ENCODE measurements around the gene EPHB2.

The EPHB2 gene

GRCh38 chr1:22767852-22768251, 57.2 kb downstream of the EPHB2 start:
- no peak for TF ChIP-seq TAF1 (IDR thresholded peaks at IDR 0.05; ENCODE audit: borderline replicate concordance, insufficient read depth, low read length)
- no peak for TF ChIP-seq FOXP2 (optimal IDR thresholded peaks at IDR 0.05; ENCODE audit: borderline replicate concordance, extremely low read depth, extremely low read length, insufficient read depth)
- no peak for TF ChIP-seq POLR2AphosphoS5 (IDR thresholded peaks at IDR 0.05; ENCODE audit: low read depth, low read length)
- no peak for TF ChIP-seq SIN3A (IDR thresholded peaks at IDR 0.05; ENCODE audit: borderline replicate concordance, insufficient read depth, low read length)
- TF ChIP-seq REST (IDR thresholded peaks at IDR 0.05; ENCODE audit: insufficient read depth in 1 of 2, low read depth in 2 of 2, low read length in 2 of 2) = no peak

- TF ChIP-seq REST (IDR thresholded peaks at IDR 0.05; ENCODE audit: insufficient read depth in 1 of 2, low read depth in 2 of 2, low read length in 2 of 2) (no peak), FOXP2 (optimal IDR thresholded peaks at IDR 0.05; ENCODE audit: borderline replicate concordance, extremely low read depth, extremely low read length, insufficient read depth) (no peak), POLR2AphosphoS5 (IDR thresholded peaks at IDR 0.05; ENCODE audit: low read depth, low read length) (no peak), SIN3A (IDR thresholded peaks at IDR 0.05; ENCODE audit: borderline replicate concordance, insufficient read depth, low read length) (no peak), TAF1 (IDR thresholded peaks at IDR 0.05; ENCODE audit: borderline replicate concordance, insufficient read depth, low read length) (no peak)
Observed at GRCh38 chr1:22769932-22770331, 59.3 kb downstream of the EPHB2 start.

- TF ChIP-seq REST (IDR thresholded peaks at IDR 0.05; ENCODE audit: insufficient read depth in 1 of 2, low read depth in 2 of 2, low read length in 2 of 2) (no peak), FOXP2 (optimal IDR thresholded peaks at IDR 0.05; ENCODE audit: borderline replicate concordance, extremely low read depth, extremely low read length, insufficient read depth) (no peak), POLR2AphosphoS5 (IDR thresholded peaks at IDR 0.05; ENCODE audit: low read depth, low read length) (no peak), SIN3A (IDR thresholded peaks at IDR 0.05; ENCODE audit: borderline replicate concordance, insufficient read depth, low read length) (no peak), TAF1 (IDR thresholded peaks at IDR 0.05; ENCODE audit: borderline replicate concordance, insufficient read depth, low read length) (no peak)
Observed at GRCh38 chr1:22772014-22772413, 61.4 kb downstream of the EPHB2 start.

- TF ChIP-seq FOXP2 (optimal IDR thresholded peaks at IDR 0.05; ENCODE audit: borderline replicate concordance, extremely low read depth, extremely low read length, insufficient read depth) (no peak), POLR2AphosphoS5 (IDR thresholded peaks at IDR 0.05; ENCODE audit: low read depth, low read length) (no peak), SIN3A (IDR thresholded peaks at IDR 0.05; ENCODE audit: borderline replicate concordance, insufficient read depth, low read length) (no peak), TAF1 (IDR thresholded peaks at IDR 0.05; ENCODE audit: borderline replicate concordance, insufficient read depth, low read length) (no peak), REST (IDR thresholded peaks at IDR 0.05; ENCODE audit: insufficient read depth in 1 of 2, low read depth in 2 of 2, low read length in 2 of 2) (no peak)
Observed at GRCh38 chr1:22773981-22774832, 63.6 kb downstream of the EPHB2 start.

Measured in PFSK-1 (cell line).